ENCODE results near the gene WWOX.

DNA sequence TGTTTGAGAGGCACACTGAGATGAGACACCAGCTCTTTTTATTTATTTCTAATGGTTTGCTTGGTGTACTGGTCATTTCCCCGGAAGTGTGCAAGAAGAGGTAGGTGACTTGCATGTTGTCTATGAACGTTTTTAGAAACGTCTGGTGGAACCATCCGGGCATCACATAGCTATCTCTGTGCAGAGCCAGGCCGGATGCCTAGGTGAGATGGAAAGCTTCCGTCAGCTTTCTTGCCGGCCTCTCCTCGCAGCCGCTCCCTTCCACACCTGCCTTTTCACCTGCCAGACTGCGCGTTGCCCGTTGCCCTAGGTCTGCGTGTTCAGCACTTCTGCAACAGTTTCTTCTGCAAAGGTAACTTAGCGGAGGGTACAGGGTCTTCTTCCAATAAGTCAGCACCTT lies 416.0 kb downstream of the WWOX start:
- no peak for TF ChIP-seq CTCF (IDR thresholded peaks at IDR 0.05 in 8 of 11, conservative IDR thresholded peaks at IDR 0.05 in 3 of 11)
- no peak for TF ChIP-seq POLR2AphosphoS5 (IDR thresholded peaks at IDR 0.05)
